HG02973 (cell line): ENCODE measurements around the gene HSDL1.

Source experiments
- ATAC-seq: cut with Tn5 transposase; IDR thresholded peaks from one replicate; pipeline ENCODE4 v1.9.1; 2021; ENCODE audit warnings: moderate library complexity; ENCODE audit not compliant: unreplicated experiment

The HSDL1 gene

DNA sequence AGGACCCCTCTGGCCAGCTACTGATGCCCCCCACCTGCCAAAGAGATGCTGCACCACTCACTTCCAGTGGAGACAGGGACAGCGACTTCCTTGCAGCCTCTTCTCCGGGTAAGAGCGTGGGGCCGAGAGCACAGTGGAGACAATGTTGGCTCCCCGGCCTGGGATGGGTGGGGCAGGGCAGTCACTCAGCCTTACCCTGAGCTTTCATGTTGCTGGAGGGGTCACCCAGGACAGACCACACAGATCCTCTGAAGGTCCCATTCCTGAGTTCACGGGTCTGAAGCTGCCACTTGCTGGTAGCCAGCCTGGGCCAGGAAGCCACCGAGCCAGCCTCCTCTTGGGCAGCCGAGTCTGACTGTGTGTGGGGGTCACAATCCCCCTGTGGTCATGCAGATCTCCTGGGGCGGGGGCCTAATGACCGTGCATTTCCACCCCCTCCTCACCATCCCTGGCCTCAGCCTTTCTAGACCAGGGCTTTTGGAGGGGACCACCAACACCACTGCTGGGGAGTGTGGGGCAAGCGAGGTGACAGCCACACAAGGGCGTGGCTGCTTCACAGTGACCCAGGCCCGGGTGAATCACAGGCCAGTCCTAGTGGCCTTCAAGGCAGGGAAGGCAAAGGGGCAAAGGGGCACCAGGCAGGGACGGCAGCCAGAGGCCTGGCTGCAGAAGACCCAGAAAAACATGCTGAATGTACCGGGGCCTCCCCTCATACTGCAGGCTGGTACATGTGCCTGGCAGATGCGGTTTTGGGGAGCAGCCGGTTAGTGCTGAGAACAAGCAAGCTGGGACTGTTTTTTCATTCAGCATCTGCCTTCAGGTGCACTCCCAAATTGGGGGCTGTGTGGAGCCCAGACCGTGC lies 31.4 kb upstream of the HSDL1 start:
- no peak for ATAC-seq

DNA sequence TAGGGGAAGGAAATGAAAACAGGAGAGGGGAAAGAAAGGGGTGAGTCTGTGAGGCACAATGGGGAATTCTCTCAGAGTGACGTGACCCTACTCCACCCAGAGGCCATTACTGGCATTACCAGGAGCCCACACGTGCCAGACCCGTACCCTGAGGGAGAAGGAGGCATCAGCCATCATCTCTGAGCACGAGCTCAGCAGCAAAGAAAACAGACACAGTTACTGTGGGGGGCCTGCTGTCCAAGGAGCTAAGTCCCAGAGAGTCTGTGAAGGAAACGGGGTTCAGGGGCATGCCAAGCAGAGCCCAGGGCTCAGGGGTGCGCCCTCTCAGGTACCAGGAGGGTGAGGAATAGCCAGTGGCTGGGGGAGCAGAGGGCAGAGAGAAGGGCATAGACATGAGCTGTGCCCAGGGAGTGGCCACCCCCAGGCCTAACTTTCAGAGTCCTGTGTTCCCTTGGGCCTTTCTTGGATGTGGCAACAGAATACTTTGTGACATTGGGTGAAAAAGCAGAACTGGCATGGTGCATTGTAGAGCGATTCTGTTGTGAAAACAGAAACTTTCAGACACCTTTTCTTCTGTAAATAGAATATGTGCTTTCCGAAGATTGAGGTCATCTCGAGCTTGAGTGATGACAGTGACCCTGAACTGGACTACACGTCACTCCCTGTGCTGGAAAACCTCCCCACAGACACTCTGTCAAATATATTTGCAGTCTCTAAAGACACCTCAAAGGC lies 30.5 kb upstream of the HSDL1 start:
- no peak for ATAC-seq

DNA sequence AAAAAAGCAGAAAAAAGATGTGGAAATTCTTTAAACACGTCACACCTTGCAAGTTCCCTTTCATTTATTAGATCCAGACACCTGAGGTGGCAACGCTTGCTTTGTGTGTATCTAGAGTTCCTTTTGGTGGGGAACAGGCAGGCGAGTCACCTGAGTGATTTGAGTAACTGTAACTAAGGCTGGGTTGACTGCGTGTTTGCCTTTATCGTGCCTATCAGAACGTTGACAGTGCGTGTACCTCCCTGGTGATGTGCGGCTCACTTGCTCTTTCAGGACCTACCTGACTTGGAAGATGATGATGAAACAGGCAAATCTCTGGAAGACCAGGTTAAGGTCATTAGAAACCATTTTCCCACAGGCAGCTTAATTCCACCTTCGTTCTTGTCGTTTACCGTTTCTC lies 29.4 kb upstream of the HSDL1 start:
- no peak for ATAC-seq

DNA sequence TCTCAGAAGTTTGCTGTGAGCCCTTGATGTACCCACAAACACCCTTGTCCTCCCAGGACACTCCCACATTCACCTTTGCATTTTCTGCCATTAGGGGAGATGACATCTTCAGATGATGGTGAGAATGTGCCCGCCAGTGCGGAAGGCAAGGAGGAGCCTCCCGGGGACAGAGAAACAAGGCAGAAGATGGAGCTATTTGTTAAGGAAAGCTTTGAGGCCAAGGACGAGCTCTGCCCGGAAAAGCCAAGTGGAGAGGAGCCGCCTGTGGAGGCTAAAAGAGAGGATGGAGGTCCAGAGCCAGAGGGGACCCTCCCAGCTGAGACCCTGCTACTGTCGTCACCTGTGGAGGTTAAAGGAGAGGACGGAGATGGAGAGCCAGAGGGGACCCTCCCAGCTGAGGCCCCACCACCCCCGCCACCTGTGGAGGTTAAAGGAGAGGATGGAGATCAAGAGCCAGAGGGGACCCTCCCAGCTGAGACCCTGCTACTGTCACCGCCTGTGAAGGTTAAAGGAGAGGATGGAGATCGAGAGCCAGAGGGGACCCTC lies 24.9 kb upstream of the HSDL1 start:
- ATAC-seq, result no peak

DNA sequence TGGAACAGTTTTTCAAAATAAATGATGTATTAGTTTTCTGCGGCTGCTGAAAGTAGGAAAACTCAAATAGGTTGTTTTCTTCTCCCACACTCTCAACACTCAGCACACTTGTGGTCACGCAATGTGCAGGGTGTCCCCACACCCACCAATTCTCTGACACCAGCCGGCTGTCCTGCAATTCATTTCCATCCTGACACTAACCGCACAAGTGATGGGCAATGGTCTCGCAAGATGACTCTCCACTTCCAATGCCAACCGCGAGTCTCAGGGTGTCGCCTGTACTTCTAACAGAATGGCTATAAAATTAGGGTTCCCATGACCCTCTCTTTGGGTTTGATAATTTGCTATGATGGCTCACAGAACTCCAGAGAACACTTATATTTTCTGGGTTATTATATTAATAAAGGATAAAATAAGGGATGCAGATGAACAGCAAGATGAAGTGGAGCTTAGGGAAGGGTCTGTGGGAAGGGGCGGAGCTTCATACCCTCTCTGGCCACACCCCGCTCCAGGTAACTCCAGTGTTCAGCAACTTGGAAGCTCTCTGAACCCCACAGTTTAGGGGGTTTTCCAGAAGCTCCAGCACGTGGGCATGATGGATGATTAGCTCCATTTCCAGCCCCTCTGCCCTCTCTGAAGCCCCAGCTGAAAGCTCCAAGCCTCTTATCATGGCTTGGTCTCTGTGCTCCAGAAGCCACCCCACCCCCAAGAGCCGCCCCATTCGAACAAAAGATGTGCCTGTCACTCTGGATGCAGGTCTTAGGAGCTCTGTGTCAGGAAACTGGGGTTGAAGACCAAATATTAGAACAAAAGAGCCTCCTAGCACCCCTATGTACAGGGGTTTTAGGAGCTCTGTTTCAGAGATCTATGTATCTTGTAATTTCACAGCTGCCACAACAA lies 22.1 kb upstream of the HSDL1 start:
- ATAC-seq, result no peak

DNA sequence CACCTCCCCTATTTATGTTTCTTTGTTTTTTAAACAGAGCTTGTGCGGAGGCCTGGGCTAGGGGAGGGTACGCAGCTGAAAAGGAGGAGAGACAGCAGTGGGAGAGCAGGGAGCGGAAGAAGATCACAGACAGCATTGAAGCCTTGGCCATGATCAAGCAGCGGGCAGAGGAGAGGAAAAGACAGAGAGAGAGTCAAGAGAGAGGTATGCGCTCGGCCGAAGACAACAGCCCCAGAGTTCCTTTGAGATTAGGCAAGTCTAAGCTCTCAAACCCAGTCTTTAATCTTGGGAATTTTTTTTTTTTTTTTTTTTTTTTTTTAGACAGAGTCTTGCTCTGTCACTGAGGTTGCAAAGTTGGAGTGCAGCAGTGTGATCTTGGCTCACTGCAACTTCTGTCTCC lies 20.8 kb upstream of the HSDL1 start:
- no peak for ATAC-seq

DNA sequence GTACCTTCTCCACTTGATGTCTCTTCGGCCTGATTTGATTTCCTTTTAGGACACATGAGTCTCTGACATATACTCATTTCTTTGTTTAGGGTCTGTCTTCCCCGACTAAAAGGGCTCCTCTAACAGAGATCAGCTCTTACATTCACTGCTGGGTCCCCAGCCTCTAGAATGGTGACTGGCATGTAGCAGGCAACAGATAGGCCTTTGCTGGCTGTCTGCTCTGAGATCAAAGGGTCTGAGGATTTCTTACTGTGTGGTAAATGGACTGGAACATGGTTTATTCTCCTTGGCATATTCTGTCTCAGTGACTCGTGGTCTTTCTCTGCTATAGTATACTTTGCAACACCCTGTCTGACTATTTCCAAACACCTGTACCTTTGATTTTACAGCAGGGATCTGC lies 16.8 kb upstream of the HSDL1 start:
- ATAC-seq, result no peak

DNA sequence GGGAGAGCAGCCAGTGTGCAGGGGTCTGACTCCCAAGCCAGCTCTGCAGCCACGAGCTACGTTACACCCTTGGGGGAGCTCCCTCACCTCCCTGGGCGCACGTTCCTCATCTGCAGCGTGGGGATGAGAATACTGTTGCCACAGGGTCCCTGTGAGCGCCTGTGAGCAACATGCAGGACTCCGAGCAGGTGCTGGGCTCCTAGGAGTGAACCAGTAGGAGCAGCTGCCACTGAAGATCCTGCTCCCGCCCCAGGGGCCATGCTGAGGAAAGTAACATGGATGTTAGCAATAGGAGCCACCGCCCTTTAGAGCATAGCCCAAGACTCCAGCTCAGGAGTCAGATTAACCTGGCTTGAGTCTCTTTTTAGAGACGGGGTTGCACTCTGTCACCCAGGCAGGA lies 16.1 kb upstream of the HSDL1 start:
- no peak for ATAC-seq

DNA sequence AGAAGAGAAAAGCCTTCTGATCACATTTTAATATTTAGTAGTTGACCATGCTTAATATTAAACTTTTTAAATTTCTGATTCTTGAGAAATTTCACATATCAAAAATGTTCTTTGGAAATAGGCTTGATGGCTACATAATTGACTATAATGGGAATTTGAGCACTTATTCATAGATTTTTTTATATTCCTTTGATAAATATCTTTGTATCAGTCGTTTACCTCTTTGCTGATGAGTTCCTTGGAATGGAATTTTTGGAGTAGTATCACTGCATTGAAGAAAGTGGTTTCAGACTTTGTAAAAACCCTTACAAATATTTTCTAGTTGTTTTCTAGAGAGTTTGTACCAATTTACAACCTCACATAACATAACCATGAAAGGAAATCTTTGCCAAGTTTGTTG lies 14.8 kb upstream of the HSDL1 start:
- no peak for ATAC-seq

DNA sequence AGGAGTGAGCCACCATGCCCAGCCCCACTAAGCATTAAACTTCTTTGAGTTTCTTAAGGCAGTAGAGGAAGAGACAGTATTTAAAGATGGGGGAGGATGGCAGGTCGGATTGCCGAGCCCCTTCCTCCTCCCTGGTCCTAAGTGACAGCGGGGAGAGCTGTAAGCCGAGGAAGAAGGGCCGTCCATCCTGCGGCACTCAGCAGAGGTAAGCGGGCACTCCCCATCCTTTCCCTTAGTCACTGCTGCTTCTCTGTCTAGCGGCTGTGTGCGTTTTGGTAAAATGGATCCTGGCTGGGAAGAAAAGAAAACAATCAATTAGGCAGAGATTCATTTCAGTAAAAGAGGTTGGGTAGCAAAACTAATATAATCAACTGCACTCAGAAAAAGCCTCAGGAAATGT lies 14.0 kb upstream of the HSDL1 start:
- ATAC-seq, result no peak

DNA sequence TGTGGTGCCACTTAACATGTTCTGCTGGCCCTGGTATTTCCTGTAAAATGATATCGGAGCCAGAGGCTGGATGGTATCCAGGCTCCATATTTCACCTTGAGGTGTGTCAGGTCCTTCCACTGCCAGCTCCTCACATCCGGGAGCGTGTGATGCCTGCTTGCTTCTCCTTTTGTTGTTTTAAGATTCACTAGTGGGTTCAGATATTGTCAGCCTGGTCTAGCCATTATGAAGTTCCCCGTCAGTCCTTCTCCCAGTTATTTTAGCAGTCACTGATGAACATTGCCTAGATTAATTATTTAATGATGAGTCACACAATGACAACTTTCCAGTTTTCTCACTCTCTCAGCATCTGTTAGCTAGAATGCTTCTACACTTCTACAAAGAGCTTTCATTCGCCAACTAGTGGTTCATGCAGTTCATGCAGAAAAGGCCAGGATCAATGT lies 11.4 kb upstream of the HSDL1 start:
- no peak for ATAC-seq

DNA sequence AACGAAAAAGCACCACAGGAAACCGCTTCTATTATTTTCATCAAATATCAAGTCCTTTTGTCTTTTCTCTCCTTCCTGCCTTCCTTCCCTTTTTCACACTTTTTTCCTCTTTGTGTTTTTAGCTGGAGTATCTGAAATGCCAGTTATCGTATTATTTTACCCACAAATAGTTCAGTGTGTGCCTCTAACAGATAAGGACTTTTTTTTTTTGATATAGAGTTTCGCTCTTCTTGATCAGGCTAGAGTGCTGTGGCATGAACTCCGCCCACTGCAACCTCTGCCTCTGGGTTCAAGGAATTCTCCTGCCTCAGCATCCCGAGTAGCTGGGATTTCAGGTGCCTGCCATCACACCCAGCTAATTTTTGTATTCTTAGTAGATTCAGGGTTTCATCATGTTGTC lies 10.8 kb upstream of the HSDL1 start:
- no peak for ATAC-seq

DNA sequence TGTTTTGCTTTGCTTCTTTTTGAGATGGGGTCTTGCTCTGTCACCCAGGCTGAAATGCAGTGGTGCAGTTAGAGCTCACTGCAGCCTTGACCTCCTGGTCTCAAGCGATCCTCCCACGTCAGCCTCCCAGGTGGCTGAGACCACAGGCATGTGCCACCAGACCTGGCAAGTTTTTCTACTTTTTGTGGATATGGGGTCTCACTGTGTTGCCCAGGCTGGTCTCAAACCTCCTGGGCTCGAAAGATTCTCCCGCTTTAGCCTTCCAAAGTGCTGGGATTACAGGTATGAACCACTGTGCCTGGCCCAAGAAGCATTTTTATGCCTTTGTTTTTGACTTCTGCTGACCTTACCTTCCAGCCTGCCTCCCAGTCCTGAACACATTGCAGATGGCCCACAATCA lies 10.2 kb upstream of the HSDL1 start:
- ATAC-seq, result no peak

DNA sequence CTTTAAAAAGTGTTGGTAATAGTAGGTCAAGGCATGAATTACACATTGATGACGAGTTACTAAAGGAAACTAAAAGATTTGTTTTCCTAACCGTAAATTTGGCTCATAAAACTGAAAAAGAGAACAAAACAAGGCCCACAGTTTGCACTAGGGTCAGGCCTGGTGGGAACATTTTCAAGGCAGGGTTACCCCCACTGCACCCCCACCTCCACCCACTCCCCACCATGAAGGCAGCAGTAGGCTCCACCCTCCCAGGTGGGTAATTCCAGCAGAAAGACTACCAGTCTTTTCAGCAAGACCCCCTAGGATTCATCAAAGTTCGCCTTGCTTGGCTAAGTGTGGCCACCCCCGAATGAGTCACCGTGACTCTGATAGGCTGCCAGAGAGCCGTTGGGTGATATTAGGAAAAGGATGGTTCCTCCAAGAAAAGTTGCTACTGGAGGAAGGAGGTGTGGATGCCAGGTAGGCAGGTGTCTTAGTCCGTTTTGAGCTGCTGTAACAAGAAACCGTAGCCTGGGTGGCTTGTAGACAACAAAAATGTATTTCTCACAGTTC lies 8.8 kb upstream of the HSDL1 start:
- ATAC-seq, result no peak

DNA sequence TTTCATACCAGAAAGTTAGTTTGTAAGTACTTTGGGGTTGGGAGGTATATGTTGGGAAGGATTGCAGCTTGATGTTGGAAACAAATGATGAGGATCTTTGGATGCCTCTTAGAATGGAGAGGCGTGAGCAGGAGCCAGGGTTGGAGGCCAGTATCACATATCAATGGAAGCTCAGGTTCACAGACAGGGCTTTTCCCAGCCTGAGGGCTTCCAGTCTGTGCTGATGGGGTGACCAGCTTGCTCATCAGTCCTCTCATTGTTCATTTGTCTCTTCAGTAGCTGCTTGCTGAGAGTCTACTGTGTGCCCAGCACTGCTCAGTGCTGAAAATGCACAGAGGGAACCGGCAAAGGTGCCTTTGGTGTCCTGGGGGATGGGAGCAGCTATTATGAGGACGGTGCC lies 5.9 kb upstream of the HSDL1 start:
- ATAC-seq, result no peak

DNA sequence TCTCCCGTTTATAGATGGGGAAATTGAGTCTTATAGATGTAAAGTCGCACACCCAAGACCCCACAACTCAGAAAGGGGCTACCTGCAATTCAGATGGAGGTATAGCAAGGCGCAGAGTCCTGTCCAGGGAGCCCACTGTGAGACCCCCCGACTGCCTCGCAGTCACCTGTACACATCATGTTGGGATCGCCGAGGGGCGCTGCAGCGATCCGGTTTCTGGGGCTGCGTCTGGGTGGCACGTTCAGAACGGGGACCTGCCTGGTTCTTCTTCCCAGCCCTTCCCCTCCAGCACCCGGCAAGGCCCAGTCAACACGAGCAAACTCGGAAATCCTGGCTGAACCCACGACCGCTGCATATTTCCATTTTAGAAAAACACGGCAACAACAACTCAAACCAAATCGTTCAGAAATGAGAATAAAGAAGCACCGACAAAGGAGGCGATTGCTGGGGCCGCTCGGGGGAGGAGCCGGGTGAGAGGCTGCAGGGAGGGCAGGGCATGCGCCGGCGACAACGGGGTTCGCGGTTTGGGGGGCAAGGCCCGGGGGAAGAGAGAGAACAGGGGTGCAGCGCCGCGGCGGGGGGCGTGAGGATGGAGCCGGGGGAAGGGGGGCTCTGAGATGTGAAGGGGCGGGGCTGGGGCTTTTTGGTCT lies 643 bp downstream of the HSDL1 start:
- ATAC-seq, result no peak

DNA sequence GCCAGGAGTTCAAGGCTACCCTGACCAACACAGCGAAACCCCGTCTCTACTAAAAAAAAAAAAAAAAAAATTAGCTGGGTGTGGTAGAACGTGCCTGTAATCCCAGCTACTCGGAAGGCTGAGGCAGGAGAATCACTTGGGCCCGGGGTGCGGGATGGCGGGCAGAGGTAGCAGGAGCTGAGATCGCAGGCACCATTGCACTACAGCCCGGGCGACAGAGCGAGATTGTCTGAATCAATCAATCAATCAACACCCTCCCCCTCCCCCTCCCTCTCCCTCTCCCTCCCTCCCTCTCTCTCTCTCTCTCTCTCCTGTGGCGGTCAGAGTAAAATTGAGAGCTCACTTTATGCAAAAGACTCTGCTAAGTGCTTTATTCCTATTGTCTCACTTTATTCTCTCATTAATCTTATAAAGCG lies 1.2 kb downstream of the HSDL1 start:
- ATAC-seq, result no peak

DNA sequence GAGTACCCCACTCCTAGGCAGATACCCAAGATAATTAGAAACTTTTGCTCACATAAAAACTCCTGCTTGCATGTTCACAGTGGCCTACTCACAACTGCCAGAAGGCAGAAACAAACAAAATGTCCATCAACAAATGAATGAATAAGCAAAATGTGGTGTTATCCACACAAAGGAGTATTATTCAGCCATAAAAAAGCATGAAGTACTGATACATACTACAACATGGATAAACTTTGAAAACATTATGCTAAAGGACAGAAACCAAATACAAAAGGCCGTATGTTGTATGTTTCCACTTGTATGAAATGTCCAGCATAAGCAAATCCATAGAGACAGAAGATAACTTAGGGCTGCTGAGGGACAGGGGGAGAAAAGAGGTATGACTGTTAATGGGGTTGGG lies 1.9 kb downstream of the HSDL1 start:
- no peak for ATAC-seq

DNA sequence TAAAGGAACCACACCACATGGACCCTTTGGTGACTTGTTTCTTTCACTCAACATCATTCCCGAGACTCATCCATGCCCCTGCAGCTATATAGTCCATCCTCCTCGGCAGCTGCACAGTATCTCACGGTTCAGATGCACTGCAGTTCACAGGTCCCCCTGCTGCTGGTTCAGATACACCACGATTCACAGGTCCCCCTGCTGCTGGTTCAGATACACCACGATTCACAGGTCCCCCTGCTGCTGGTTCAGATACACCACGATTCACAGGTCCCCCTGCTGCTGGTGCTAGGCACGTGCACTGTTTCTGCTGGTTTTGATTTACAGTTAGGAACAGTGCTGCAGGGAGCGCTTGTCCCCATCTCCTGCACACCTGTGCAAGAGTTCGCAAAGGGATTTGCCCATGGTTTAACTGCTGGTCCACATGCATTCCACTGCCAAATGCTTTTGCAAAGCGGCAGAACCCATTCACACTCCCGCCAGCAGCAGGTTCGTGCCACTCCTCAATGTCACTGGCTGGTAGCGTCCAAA lies 3.8 kb downstream of the HSDL1 start:
- ATAC-seq, result no peak

DNA sequence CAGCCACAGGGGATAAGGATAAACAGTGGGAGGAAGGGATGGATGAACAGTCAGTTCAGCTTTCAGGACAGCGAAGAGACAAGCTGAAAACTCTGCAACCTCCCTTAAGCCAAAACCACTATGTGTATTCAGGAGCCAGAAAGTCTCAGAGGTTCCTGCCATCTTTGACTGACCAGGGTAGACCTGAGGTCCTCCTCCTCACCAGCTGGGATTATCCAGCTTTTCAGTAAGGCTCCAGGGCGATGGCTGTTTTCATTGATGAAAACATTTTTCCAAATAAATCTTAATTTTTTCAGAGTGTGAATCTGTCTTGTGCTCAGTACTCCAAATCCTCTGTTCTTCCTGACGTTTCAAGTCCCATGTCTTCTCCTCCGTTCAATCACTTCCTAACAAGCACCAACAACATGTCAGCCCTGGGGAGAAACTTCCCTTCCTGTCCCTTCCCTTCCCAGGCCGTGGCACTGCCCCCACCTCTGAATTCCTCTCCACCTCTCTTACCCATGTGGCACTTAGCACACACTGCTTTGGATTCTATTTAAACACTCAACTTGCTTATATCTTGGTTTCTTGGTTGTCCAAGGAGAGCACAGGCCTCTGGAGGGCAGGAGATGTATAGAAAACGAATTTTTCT lies 5.2 kb downstream of the HSDL1 start:
- no peak for ATAC-seq
